ENCODE data around the gene PDGFB.

PDGFB gene

DNA sequence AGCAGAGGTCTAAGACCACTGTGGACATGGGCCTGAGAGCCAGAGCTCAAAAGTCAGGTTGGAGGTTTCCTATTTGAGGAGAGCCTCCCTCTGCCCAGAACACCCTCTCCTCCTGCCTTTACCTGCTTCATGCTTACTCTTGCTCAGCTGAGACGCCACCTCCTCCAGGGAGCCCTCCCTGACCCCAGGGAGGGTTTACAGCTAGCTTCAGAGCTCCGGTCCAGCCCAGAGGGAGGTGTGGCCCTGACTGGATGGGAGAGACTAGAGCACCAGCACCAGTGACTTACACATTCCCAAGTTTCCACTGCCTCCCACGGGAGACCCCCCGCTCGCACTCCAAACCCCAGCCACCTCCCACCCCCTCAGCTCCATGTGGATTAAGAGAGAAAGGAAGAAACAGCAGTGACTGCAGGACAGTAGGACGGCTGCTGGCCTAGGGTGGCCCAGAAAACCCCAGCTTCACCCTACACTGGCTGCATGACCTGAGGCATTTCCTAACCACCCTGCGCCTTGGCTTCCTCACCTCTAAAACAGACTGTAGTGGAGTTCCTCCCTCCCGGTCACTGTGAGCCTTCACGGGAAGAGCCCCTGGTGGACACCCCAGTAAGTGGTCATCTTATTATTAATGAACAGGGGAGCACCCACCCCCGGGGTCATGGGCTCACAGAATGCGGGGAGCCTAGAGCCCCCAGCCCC, 24.5 kb upstream of the PDGFB start:
- Histone ChIP-seq H3K36me3 (ENCODE audit: insufficient read depth, low read length) (no peaks in the 10 kb centered on the region), H3F3A (ENCODE audit: insufficient read depth, low read length) (no peaks in the 10 kb centered on the region), H3K4me1 (ENCODE audit: insufficient read depth, low read length, severe bottlenecking) (no peaks in the 10 kb centered on the region), H3K9me3 (ENCODE audit: low read length) (no peaks in the 10 kb centered on the region), H3K4me3 (ENCODE audit: low read depth, low read length, poor library complexity, severe bottlenecking) (no peak overlapping the region), H3K4me2 (ENCODE audit: low read length) (no peak overlapping the region), H3K9me2 (ENCODE audit: low read depth, low read length) (no peaks in the 10 kb centered on the region), H3K27ac (ENCODE audit: low read depth, low read length, poor library complexity, severe bottlenecking) (no peak overlapping the region), H3K27me3 (ENCODE audit: insufficient read depth, low read length) (no peaks in the 10 kb centered on the region; the same call in none of the 2 replicates), H3K79me2 (ENCODE audit: insufficient read depth, low read length) (no peaks in the 10 kb centered on the region), H3K9ac (ENCODE audit: low read length) (no peak overlapping the region), H4K20me1 (ENCODE audit: insufficient read depth, low read length) (no peaks in the 10 kb centered on the region), H2AFZ (ENCODE audit: low read length) (no peak overlapping the region)
- TF ChIP-seq, protein P1, sequence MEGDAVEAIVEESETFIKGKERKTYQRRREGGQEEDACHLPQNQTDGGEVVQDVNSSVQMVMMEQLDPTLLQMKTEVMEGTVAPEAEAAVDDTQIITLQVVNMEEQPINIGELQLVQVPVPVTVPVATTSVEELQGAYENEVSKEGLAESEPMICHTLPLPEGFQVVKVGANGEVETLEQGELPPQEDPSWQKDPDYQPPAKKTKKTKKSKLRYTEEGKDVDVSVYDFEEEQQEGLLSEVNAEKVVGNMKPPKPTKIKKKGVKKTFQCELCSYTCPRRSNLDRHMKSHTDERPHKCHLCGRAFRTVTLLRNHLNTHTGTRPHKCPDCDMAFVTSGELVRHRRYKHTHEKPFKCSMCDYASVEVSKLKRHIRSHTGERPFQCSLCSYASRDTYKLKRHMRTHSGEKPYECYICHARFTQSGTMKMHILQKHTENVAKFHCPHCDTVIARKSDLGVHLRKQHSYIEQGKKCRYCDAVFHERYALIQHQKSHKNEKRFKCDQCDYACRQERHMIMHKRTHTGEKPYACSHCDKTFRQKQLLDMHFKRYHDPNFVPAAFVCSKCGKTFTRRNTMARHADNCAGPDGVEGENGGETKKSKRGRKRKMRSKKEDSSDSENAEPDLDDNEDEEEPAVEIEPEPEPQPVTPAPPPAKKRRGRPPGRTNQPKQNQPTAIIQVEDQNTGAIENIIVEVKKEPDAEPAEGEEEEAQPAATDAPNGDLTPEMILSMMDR (IDR thresholded peaks at IDR 0.05; ENCODE audit: low read length) = no peak
- TF ChIP-seq EZH2 (IDR thresholded peaks at IDR 0.05; ENCODE audit: borderline replicate concordance, low read length) = no peak

DNA sequence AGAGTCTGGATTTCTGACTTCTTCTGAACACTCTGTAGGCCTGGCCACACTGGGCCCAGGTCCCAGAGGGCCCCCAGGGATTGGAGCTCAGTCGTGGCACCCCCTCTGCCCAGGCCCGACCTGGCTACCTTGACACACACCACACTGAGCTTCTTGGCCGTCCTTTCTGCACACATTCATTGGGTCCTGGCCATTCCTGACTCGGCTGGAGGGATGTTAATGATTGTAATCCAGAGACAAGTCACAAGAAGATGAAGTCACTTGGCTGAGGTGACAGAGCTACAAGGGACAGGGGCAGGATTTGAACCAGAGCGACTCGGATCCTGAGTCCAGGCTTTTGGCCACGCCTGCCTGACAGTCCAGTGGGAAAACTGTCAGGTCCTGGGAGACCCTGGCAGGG, 23.9 kb upstream of the PDGFB start:
- Histone ChIP-seq H3K4me2 (ENCODE audit: low read length) (no peak overlapping the region), H3K9me3 (ENCODE audit: low read length) (no peaks in the 10 kb centered on the region), H3F3A (ENCODE audit: insufficient read depth, low read length) (no peaks in the 10 kb centered on the region), H3K79me2 (ENCODE audit: insufficient read depth, low read length) (no peaks in the 10 kb centered on the region), H3K9ac (ENCODE audit: low read length) (no peak overlapping the region), H3K27me3 (ENCODE audit: insufficient read depth, low read length) (no peaks in the 10 kb centered on the region; the same call in none of the 2 replicates), H3K4me1 (ENCODE audit: insufficient read depth, low read length, severe bottlenecking) (no peaks in the 10 kb centered on the region), H3K9me2 (ENCODE audit: low read depth, low read length) (no peaks in the 10 kb centered on the region), H3K4me3 (ENCODE audit: low read depth, low read length, poor library complexity, severe bottlenecking) (no peak overlapping the region), H3K27ac (ENCODE audit: low read depth, low read length, poor library complexity, severe bottlenecking) (no peak overlapping the region), H4K20me1 (ENCODE audit: insufficient read depth, low read length) (no peaks in the 10 kb centered on the region), H3K36me3 (ENCODE audit: insufficient read depth, low read length) (no peaks in the 10 kb centered on the region), H2AFZ (ENCODE audit: low read length) (no peak overlapping the region)
- TF ChIP-seq, protein P1 (IDR thresholded peaks at IDR 0.05; ENCODE audit: low read length) = no peak
- no peak for TF ChIP-seq EZH2 (IDR thresholded peaks at IDR 0.05; ENCODE audit: borderline replicate concordance, low read length)

DNA sequence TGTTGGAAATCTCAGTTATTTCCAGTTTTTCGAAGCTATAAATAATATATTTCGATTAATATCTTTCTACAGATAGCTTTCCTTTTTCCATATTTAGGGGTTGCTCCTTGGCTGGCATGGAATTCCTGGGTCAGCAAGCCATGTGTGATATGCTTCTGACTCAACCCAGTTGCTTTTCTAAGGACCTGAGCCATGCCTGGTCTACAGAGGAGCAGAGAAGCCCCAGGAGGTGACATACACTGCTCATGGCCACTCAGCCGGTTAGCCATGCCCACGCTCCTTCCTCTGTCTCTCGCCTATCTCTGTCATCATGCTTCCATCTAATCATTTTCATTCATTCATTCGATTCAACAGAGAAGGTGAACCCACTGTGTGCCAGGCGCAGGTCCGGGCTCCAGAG, 23.2 kb upstream of the PDGFB start:
- Histone ChIP-seq H3K27ac (ENCODE audit: low read depth, low read length, poor library complexity, severe bottlenecking) (no peak overlapping the region), H2AFZ (ENCODE audit: low read length) (no peak overlapping the region), H3K4me1 (ENCODE audit: insufficient read depth, low read length, severe bottlenecking) (no peaks in the 10 kb centered on the region)

More for the DNA sequence above, 23.2 kb upstream of the PDGFB start:
- Histone ChIP-seq H3K36me3 (ENCODE audit: insufficient read depth, low read length) (no peaks in the 10 kb centered on the region), H3K9me2 (ENCODE audit: low read depth, low read length) (no peaks in the 10 kb centered on the region), H3K9ac (ENCODE audit: low read length) (no peak overlapping the region), H3K9me3 (ENCODE audit: low read length) (no peaks in the 10 kb centered on the region), H3K4me3 (ENCODE audit: low read depth, low read length, poor library complexity, severe bottlenecking) (no peak overlapping the region), H3K27me3 (ENCODE audit: insufficient read depth, low read length) (no peaks in the 10 kb centered on the region; the same call in none of the 2 replicates), H3K4me2 (ENCODE audit: low read length) (no peak overlapping the region), H3K79me2 (ENCODE audit: insufficient read depth, low read length) (no peaks in the 10 kb centered on the region), H3F3A (ENCODE audit: insufficient read depth, low read length) (no peaks in the 10 kb centered on the region), H4K20me1 (ENCODE audit: insufficient read depth, low read length) (no peaks in the 10 kb centered on the region)
- no peak for TF ChIP-seq EZH2 (IDR thresholded peaks at IDR 0.05; ENCODE audit: borderline replicate concordance, low read length)
- TF ChIP-seq, protein P1 (IDR thresholded peaks at IDR 0.05; ENCODE audit: low read length) = no peak
